ENCODE data around the gene CLECL1.
A peak's percentile ranks its signal among the peaks of the same experiment; 100 is the strongest.
"Not testable (repeated sequence)": the region's sequence is repeated elsewhere in the genome, so short reads cannot be mapped to it uniquely, and the experiment has no call there.

The CLECL1 gene

GRCh38 chr12:9751204-9752144 lies 18.6 kb upstream of the CLECL1 start:
- DNase-seq = no peak

- peak; percentile 8 for DNase-seq
These were observed 17.6 kb upstream of the CLECL1 start for GRCh38 chr12:9750276-9751203.

- no peak for DNase-seq
These were observed 16.7 kb upstream of the CLECL1 start for GRCh38 chr12:9749640-9750039.

- no peak for DNase-seq
These were observed 12.3 kb upstream of the CLECL1 start for GRCh38 chr12:9745199-9745598.

GRCh38 chr12:9742661-9743060 lies 9.8 kb upstream of the CLECL1 start:
- DNase-seq = no peak

- peak; percentile 20 for DNase-seq
These were observed 8.8 kb upstream of the CLECL1 start for GRCh38 chr12:9741726-9742125.

GRCh38 chr12:9740106-9740750 lies 7.3 kb upstream of the CLECL1 start:
- no peak for DNase-seq

- DNase-seq = not testable (repeated sequence)
These were observed 6.7 kb upstream of the CLECL1 start for GRCh38 chr12:9739404-9740105.

GRCh38 chr12:9738905-9739304 lies 6.0 kb upstream of the CLECL1 start:
- DNase-seq = not testable (repeated sequence)

- no peak for DNase-seq
These were observed 4.2 kb upstream of the CLECL1 start for GRCh38 chr12:9736936-9737705.

GRCh38 chr12:9735601-9736000 lies 2.7 kb upstream of the CLECL1 start:
- DNase-seq = no peak

GRCh38 chr12:9731797-9732196 lies 1.1 kb downstream of the CLECL1 start:
- no peak for DNase-seq

- DNase-seq = no peak
These were observed 1.5 kb downstream of the CLECL1 start for GRCh38 chr12:9731393-9731792.

- DNase-seq = no peak
These were observed 2.3 kb downstream of the CLECL1 start for GRCh38 chr12:9730591-9730990.

- DNase-seq = no peak
These were observed 2.9 kb downstream of the CLECL1 start for GRCh38 chr12:9730011-9730410.

- no peak for DNase-seq
These were observed 3.8 kb downstream of the CLECL1 start for GRCh38 chr12:9729082-9729481.

- no peak for DNase-seq
These were observed 5.1 kb downstream of the CLECL1 start for GRCh38 chr12:9727813-9728212.

- no peak for DNase-seq
These were observed 7.6 kb downstream of the CLECL1 start for GRCh38 chr12:9725213-9725870.

- DNase-seq = no peak
These were observed 8.9 kb downstream of the CLECL1 start for GRCh38 chr12:9724023-9724422.

- DNase-seq = no peak
These were observed 11.4 kb downstream of the CLECL1 start for GRCh38 chr12:9721394-9722092.
